ENCODE measurements around the gene RASAL2. TPM values are rescaled to one million over a fixed set of nuclear protein-coding genes. Genes with fewer than 3 reads are reported as not detected.

The RASAL2 gene
- total RNA-seq, 2 experiments from 2014 or later, result not detected

GRCh38 chr1:178411756-178412399, 318.0 kb downstream of the RASAL2 start:
- POLR2A ChIA-PET, result no interaction called here
- CTCF ChIA-PET, result no interaction called here

GRCh38 chr1:178412400-178412770, 318.5 kb downstream of the RASAL2 start:
- ChIA-PET POLR2A (no interaction called here), CTCF (no interaction called here)

GRCh38 chr1:178417858-178418257, 324.0 kb downstream of the RASAL2 start:
- POLR2A ChIA-PET, result no interaction called here
- CTCF ChIA-PET, result no interaction called here

GRCh38 chr1:178418284-178418955, 324.5 kb downstream of the RASAL2 start:
- POLR2A ChIA-PET, result no interaction called here
- CTCF ChIA-PET, result no interaction called here

- ChIA-PET POLR2A (no interaction called here), CTCF (no interaction called here)
These were observed 340.5 kb downstream of the RASAL2 start for GRCh38 chr1:178434360-178434759.

GRCh38 chr1:178434899-178435435, 341.1 kb downstream of the RASAL2 start:
- ChIA-PET CTCF (no interaction called here), POLR2A (no interaction called here)

GRCh38 chr1:178436899-178437298, 343.0 kb downstream of the RASAL2 start:
- CTCF ChIA-PET, result no interaction called here
- POLR2A ChIA-PET, result no interaction called here

GRCh38 chr1:178438432-178438831, 344.5 kb downstream of the RASAL2 start:
- CTCF ChIA-PET, result interaction anchor here (0.7 kb wide), 1 partner anchor 745 kb away, joined by 3 read pairs; no protein-coding TSS in a partner anchor

GRCh38 chr1:178442925-178443324, 349.0 kb downstream of the RASAL2 start:
- CTCF ChIA-PET, result no interaction called here
- POLR2A ChIA-PET, result no interaction called here

More at GRCh38 chr1:178438432-178438831, 344.5 kb downstream of the RASAL2 start:
- POLR2A ChIA-PET, result no interaction called here

- CTCF ChIA-PET, result no interaction called here
- POLR2A ChIA-PET, result no interaction called here
These were observed 357.0 kb downstream of the RASAL2 start for GRCh38 chr1:178450871-178451270.

GRCh38 chr1:178451529-178451928, 357.6 kb downstream of the RASAL2 start:
- CTCF ChIA-PET, result no interaction called here
- POLR2A ChIA-PET, result no interaction called here

- POLR2A ChIA-PET, result no interaction called here
- CTCF ChIA-PET, result no interaction called here
These were observed 358.1 kb downstream of the RASAL2 start for GRCh38 chr1:178452013-178452412.

GRCh38 chr1:178456472-178456871, 362.6 kb downstream of the RASAL2 start:
- CTCF ChIA-PET, result no interaction called here
- POLR2A ChIA-PET, result no interaction called here

- ChIA-PET POLR2A (no interaction called here), CTCF (no interaction called here)
These were observed 363.7 kb downstream of the RASAL2 start for GRCh38 chr1:178457651-178458050.

- CTCF ChIA-PET, result no interaction called here
- POLR2A ChIA-PET, result no interaction called here
These were observed 364.3 kb downstream of the RASAL2 start for GRCh38 chr1:178458203-178458602.

- POLR2A ChIA-PET, result no interaction called here
These were observed 367.2 kb downstream of the RASAL2 start for GRCh38 chr1:178461104-178461503.

GRCh38 chr1:178461701-178462100, 367.8 kb downstream of the RASAL2 start:
- CTCF ChIA-PET, result no interaction called here

More at GRCh38 chr1:178461104-178461503, 367.2 kb downstream of the RASAL2 start:
- CTCF ChIA-PET, result no interaction called here

GRCh38 chr1:178464141-178464540, 370.2 kb downstream of the RASAL2 start:
- CTCF ChIA-PET, result no interaction called here
- POLR2A ChIA-PET, result no interaction called here

More at GRCh38 chr1:178461701-178462100, 367.8 kb downstream of the RASAL2 start:
- POLR2A ChIA-PET, result no interaction called here

- POLR2A ChIA-PET, result interaction anchor here (0.6 kb wide), 1 partner anchor 518 kb away, joined by 4 read pairs; no protein-coding TSS in a partner anchor
- CTCF ChIA-PET, result no interaction called here
These were observed 370.7 kb downstream of the RASAL2 start for GRCh38 chr1:178464566-178464965.

GRCh38 chr1:178465011-178465410, 371.1 kb downstream of the RASAL2 start:
- POLR2A ChIA-PET, result interaction anchor here (0.6 kb wide), 1 partner anchor 517 kb away, joined by 4 read pairs; no protein-coding TSS in a partner anchor
- CTCF ChIA-PET, result interaction anchor here (1.0 kb wide), 1 partner anchor 122 kb away, joined by 3 read pairs; no protein-coding TSS in a partner anchor

GRCh38 chr1:178467837-178468236, 373.9 kb downstream of the RASAL2 start:
- CTCF ChIA-PET, result no interaction called here
- POLR2A ChIA-PET, result no interaction called here
